ENCODE results near the gene PET100.

The PET100 gene

GRCh38 chr19:7636691-7637373 is 7.2 kb downstream of the PET100 start, which contains the start of gene STXBP2:
STXBP2 (plus strand) TSS chr19:7637110; CDS start chr19:7637150, 40 bp downstream.
- TF ChIP-seq, protein P1, sequence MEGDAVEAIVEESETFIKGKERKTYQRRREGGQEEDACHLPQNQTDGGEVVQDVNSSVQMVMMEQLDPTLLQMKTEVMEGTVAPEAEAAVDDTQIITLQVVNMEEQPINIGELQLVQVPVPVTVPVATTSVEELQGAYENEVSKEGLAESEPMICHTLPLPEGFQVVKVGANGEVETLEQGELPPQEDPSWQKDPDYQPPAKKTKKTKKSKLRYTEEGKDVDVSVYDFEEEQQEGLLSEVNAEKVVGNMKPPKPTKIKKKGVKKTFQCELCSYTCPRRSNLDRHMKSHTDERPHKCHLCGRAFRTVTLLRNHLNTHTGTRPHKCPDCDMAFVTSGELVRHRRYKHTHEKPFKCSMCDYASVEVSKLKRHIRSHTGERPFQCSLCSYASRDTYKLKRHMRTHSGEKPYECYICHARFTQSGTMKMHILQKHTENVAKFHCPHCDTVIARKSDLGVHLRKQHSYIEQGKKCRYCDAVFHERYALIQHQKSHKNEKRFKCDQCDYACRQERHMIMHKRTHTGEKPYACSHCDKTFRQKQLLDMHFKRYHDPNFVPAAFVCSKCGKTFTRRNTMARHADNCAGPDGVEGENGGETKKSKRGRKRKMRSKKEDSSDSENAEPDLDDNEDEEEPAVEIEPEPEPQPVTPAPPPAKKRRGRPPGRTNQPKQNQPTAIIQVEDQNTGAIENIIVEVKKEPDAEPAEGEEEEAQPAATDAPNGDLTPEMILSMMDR (IDR thresholded peaks at IDR 0.05), result 0 out of 2 replicates have a peak, but pooled peaks have one; percentile 22
- TF ChIP-seq ZFX (IDR thresholded peaks at IDR 0.05; ENCODE audit: borderline replicate concordance), result no peak
- peak within 1 kb of the TSS; percentile 71 for H3K27ac ChIP-seq

DNA sequence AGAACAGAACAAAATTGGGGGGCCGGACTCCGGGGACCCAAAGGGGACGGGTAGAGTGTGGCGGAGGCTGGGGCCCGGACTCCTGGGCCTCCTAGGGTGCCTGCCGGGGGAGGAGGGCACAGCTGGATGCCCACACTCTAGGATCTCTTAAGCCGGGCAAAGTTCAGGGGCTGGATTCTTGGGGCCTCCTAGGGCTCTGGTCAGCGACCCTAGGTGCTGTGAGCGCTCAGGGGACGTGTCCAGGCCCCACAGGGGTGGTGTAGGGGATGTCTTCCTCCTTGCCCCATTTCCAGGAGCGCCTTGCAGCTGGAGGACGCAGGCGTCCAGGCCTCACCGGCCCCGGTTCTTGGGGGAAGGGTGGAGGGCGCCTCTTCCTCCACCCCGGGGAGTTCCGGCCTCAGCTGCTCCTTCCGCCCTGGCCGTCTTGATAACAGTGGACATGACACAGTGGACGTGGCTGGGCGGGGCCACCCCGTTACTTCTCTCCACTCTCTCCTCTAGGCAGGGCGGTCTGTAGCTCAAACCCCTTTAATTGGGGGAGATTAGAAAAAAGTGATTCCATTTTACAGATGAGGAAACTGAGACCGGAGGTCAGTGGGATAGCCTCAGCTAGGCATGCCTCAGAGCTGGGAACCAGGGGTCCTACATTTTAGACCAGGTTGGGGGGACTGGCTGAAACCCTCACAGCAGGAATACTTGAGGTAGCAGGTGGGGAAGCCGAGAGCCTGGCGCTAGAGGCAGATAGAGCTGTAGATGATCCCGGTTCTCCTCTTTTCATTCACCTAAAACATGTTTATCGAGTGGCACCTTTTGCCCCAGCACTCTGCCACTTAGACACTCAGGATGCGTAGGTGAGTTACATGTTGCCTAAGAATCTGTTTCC is 8.0 kb downstream of the PET100 start:
- TF ChIP-seq, protein P1 (IDR thresholded peaks at IDR 0.05), result no peak
- TF ChIP-seq ZFX (IDR thresholded peaks at IDR 0.05; ENCODE audit: borderline replicate concordance), result no peak
- H3K27ac ChIP-seq, result peak overlapping the region; percentile 71

- TF ChIP-seq, protein P1 (IDR thresholded peaks at IDR 0.05), result no peak
- TF ChIP-seq ZFX (IDR thresholded peaks at IDR 0.05; ENCODE audit: borderline replicate concordance), result no peak
- H3K27ac ChIP-seq, result peak overlapping the region; percentile 71; the same call in 1 of the 2 replicates
Measured at GRCh38 chr19:7638802-7639465, 9.3 kb downstream of the PET100 start.

GRCh38 chr19:7639863-7640348 is 10.3 kb downstream of the PET100 start:
- no peak for TF ChIP-seq ZFX (IDR thresholded peaks at IDR 0.05; ENCODE audit: borderline replicate concordance)
- TF ChIP-seq, protein P1 (IDR thresholded peaks at IDR 0.05), result no peak
- H3K27ac ChIP-seq, result no peak overlapping the region

DNA sequence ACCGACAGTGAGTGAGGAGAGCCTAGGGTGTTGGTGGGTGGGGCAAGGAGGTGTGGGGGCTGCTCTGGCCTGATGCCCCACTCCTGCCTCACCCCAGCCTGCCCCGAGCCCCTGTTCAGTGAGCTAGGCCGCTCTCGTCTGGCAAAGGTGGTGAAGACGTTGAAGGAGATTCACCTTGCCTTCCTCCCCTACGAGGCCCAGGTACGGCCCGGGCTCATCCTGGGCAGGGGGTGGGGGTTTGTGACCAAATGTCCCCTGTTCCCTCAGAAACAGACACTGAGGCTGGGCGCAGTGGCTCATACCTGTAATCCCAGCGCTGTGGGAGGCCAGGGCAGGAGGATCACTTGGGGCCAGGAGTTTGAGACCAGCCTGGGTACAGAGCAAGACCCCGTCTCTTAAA is 11.2 kb downstream of the PET100 start:
- TF ChIP-seq, protein P1 (IDR thresholded peaks at IDR 0.05), result no peak
- TF ChIP-seq ZFX (IDR thresholded peaks at IDR 0.05; ENCODE audit: borderline replicate concordance), result no peak
- no peak overlapping the region for H3K27ac ChIP-seq

DNA sequence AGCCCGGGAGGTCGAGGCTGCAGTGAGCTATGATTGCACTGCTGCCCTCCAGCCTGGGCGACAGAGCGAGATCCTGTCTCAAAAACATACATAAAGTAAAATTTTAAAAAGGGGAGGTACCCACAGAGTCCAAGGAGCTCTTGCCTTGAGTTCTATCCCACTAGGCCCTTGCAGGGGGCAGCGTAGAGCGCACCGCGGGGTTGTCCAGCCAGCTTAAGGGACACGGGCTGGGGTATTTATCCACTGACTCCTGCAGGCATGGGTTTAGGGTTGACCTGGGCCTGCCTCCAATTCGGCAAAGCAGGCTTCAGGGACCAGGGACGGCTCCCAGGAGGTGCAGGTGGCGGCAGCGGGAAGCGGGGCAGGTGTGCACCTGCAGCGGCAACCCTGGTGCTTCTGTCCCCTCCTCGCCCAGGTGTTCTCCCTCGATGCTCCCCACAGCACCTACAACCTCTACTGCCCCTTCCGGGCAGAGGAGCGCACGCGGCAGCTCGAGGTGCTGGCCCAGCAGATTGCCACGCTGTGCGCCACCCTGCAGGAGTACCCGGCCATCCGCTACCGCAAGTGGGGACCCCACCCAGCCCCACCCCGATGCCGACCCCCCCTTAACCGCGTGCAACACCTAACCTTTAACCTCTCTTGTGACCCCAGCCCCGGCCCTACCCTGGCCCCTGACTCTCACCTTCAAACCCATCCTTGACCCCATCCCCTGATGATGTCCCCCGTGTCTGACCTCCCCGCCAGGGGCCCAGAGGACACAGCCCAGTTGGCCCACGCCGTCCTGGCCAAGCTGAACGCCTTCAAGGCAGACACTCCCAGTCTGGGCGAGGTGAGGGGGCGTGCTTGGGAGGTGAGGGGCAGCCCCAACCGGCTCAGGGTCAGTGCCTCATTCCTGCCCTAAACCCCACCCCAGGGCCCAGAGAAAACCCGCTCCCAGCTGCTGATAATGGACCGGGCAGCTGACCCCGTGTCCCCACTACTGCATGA is 12.0 kb downstream of the PET100 start:
- TF ChIP-seq, protein P1 (IDR thresholded peaks at IDR 0.05), result no peak
- TF ChIP-seq ZFX (IDR thresholded peaks at IDR 0.05; ENCODE audit: borderline replicate concordance), result no peak
- no peak overlapping the region for H3K27ac ChIP-seq
